Endodermal cell (in vitro differentiated cells): Measurements from ENCODE around the gene ZNF253. TPM values are rescaled to one million over a fixed set of nuclear protein-coding genes. Genes with fewer than 3 reads are reported as not detected.
A peak's percentile ranks its signal among the peaks of the same experiment; 100 is the strongest.

Experiments
- DNase-seq: peaks from one replicate; pipeline ENCODE4 v3.0.0-alpha.2; 2017
- H3K27ac ChIP-seq: 2 replicates; pipeline ENCODE4 v1.5.1; 2013; ENCODE audit warnings: mild to moderate bottlenecking, low read depth, low read length, moderate library complexity
- H3K27me3 ChIP-seq: 2 replicates; pipeline ENCODE4 v1.6.1; 2013; ENCODE audit warnings: mild to moderate bottlenecking, low read length, moderate library complexity; ENCODE audit not compliant: insufficient read depth, control insufficient read depth, poor library complexity, severe bottlenecking
- H3K36me3 ChIP-seq: 2 replicates; pipeline ENCODE4 v1.7.0; 2013; ENCODE audit warnings: mild to moderate bottlenecking, low read length, moderate library complexity; ENCODE audit not compliant: control insufficient read depth, insufficient read depth
- H3K4me1 ChIP-seq: one replicate; pipeline ENCODE4 v1.7.0; 2013; ENCODE audit warnings: low read length; ENCODE audit not compliant: control insufficient read depth, insufficient read depth
- H3K4me3 ChIP-seq: 2 replicates; pipeline ENCODE4 v1.5.1; 2013; ENCODE audit warnings: mild to moderate bottlenecking, low read length, moderate library complexity
- H3K9ac ChIP-seq: 2 replicates; pipeline ENCODE4 v1.6.1; 2013; ENCODE audit warnings: mild to moderate bottlenecking, low read length, moderate library complexity; ENCODE audit not compliant: poor library complexity, severe bottlenecking; ENCODE audit errors: extremely low read depth
- H3K9me3 ChIP-seq: 2 replicates; pipeline ENCODE4 v1.6.1; 2013; ENCODE audit warnings: mild to moderate bottlenecking, low read length, moderate library complexity; ENCODE audit not compliant: control insufficient read depth
- H3K27ac Mint-ChIP-seq: 2 replicates; pipeline ENCODE4 v1.8.0; 2020; ENCODE audit warnings: mixed read lengths
- H3K27me3 Mint-ChIP-seq: 2 replicates; pipeline ENCODE4 v1.8.0; 2021; ENCODE audit warnings: mild to moderate bottlenecking, mixed read lengths; ENCODE audit not compliant: insufficient read depth
- H3K36me3 Mint-ChIP-seq: 2 replicates; pipeline ENCODE4 v1.8.0; 2020; ENCODE audit warnings: low read depth, mixed read lengths
- H3K4me1 Mint-ChIP-seq: 2 replicates; pipeline ENCODE4 v1.8.0; 2020; ENCODE audit warnings: mixed read lengths
- H3K4me3 Mint-ChIP-seq: 2 replicates; pipeline ENCODE4 v1.8.0; 2020; ENCODE audit warnings: mild to moderate bottlenecking, moderate library complexity, mixed read lengths
- H3K9me3 Mint-ChIP-seq: 2 replicates; pipeline ENCODE4 v1.8.0; 2020; ENCODE audit warnings: mild to moderate bottlenecking, mixed read lengths
- WGBS, 2 experiments: methylation state at CpG; one replicate each; pipeline versions ENCODE4 v1.1.5 to v1.1.7; 2013; ENCODE audit warnings: missing lambda C conversion rate in 2 of 2, mixed read lengths in 1 of 2; ENCODE audit not compliant: insufficient coverage in 1 of 2, insufficient read length in 1 of 2; 5-methylcytosine and 5-hydroxymethylcytosine counted together
- long read RNA-seq, 4 experiments: library from polyadenylated mRNA in 2 of 4; library from RNA in 1 of 4; library from capped mRNA in 1 of 4; stranded (forward) in 3 of 4; unstranded in 1 of 4; transcript quantifications; one replicate each; pipeline ENCODE4 v2.0.0, GENCODE V29; 2020 to 2021; ENCODE audit warnings: inconsistent platforms in 1 of 4
- polyA plus RNA-seq, 2 experiments: library from polyadenylated mRNA; stranded (reverse); fragments of 50-300 nt; gene quantifications; one replicate each; pipeline ENCODE4 v1.2.3, GENCODE V29; 2013
- total RNA-seq, 2 donors: library from RNA; stranded (reverse); fragmentation: NEBNext Ultra II Directional in 1 of 2; extraction: Animal tissue kit (Norgen Biotek cat#: 25700) in 1 of 2; gene quantifications; 2 replicates in 1 of 2; 3 replicates in 1 of 2; pipeline ENCODE4 v1.2.1, GENCODE V29; 2021
- TF ChIP-seq, protein P1 (sequence below): fragments of 200-600 bp; sonication (generic); conservative IDR thresholded peaks from 2 replicates; pipeline ENCODE4 v1.5.0; 2021; ENCODE audit warnings: antibody characterized with exemption, mild to moderate bottlenecking

Gene ZNF253
- 10 to 100 TPM; 44.4 to 51.9 TPM for total RNA-seq
- polyA plus RNA-seq (2013, experiment 1 of 2) = 17.2 TPM
- 17.3 TPM for polyA plus RNA-seq (2013, experiment 2 of 2)
- long read RNA-seq, experiment 1, partial matches to known transcripts = 1 of 8 reads
- long read RNA-seq, experiment 1, other reads (novel, unspliced or antisense) = 6 of 8 reads
- long read RNA-seq, experiment 2, transcript ZNF253-203 (4 exons, 3,519 nt) = major isoform, 28 of 45 reads
- long read RNA-seq, experiment 2, transcript ZNF253-201 (2 exons, 2,268 nt) = minor isoform, 9 of 45 reads
- long read RNA-seq, experiment 2, partial matches to known transcripts = 2 of 45 reads
- long read RNA-seq, experiment 2, other reads (novel, unspliced or antisense) = 6 of 45 reads
- long read RNA-seq, experiment 3, transcript ZNF253-203 (4 exons, 3,519 nt) = major isoform, 131 of 174 reads
- long read RNA-seq, experiment 3, transcript ZNF253-204 (3 exons, 820 nt) = minor isoform, 7 of 174 reads
- long read RNA-seq, experiment 3, transcript ZNF253-201 (2 exons, 2,268 nt) = minor isoform, 23 of 174 reads
- long read RNA-seq, experiment 3, partial matches to known transcripts = 3 of 174 reads
- long read RNA-seq, experiment 3, other reads (novel, unspliced or antisense) = 7 of 174 reads
- long read RNA-seq, experiment 4, partial matches to known transcripts = 0 of 7 reads
- long read RNA-seq, experiment 4, other reads (novel, unspliced or antisense) = 3 of 7 reads

GRCh38 chr19:19865750-19866610 lies at the start of gene ZNF253:
Gene ZNF253, plus strand, starts transcription at chr19:19865882. Its CDS starts 115 bp downstream, at chr19:19865997.
- Mint-ChIP-seq H3K27ac (peak within 1 kb of the TSS; percentile 100), H3K4me1 (peaks cover 14% of the 10 kb centered on the region), H3K27me3 (no peaks in the 10 kb centered on the region), H3K4me3 (peak within 1 kb of the TSS; percentile 100), H3K9me3 (no peaks in the 10 kb centered on the region), H3K36me3 (peaks cover 13% of the 10 kb centered on the region)
- Histone ChIP-seq H3K9ac (peak within 1 kb of the TSS; percentile 99), H3K27me3 (no peaks in the 10 kb centered on the region), H3K4me1 (no peaks in the 10 kb centered on the region), H3K27ac (peak within 1 kb of the TSS; percentile 99), H3K36me3 (peaks cover 25% of the 10 kb centered on the region), H3K4me3 (peak within 1 kb of the TSS; percentile 98), H3K9me3 (peaks cover 36% of the 10 kb centered on the region)
- TF ChIP-seq, protein P1, sequence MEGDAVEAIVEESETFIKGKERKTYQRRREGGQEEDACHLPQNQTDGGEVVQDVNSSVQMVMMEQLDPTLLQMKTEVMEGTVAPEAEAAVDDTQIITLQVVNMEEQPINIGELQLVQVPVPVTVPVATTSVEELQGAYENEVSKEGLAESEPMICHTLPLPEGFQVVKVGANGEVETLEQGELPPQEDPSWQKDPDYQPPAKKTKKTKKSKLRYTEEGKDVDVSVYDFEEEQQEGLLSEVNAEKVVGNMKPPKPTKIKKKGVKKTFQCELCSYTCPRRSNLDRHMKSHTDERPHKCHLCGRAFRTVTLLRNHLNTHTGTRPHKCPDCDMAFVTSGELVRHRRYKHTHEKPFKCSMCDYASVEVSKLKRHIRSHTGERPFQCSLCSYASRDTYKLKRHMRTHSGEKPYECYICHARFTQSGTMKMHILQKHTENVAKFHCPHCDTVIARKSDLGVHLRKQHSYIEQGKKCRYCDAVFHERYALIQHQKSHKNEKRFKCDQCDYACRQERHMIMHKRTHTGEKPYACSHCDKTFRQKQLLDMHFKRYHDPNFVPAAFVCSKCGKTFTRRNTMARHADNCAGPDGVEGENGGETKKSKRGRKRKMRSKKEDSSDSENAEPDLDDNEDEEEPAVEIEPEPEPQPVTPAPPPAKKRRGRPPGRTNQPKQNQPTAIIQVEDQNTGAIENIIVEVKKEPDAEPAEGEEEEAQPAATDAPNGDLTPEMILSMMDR = no peak
- 4 to 8% methylated on average over 19 to 43 of the region's 43 CpGs for WGBS, 2 experiments
- DNase-seq = peak; percentile 99

- H3K4me3 ChIP-seq = no peak overlapping the region
- Mint-ChIP-seq H3K27ac (no peak overlapping the region), H3K9me3 (peaks cover 30% of the 10 kb centered on the region), H3K27me3 (no peaks in the 10 kb centered on the region), H3K4me3 (peak overlapping the region; percentile 29), H3K4me1 (peaks cover 7% of the 10 kb centered on the region), H3K36me3 (peaks cover 40% of the 10 kb centered on the region)
- no peaks in the 10 kb centered on the region for H3K27me3 ChIP-seq
- TF ChIP-seq, protein P1 = no peak
- WGBS, 2 experiments = 84% methylated on average over 8 of the region's 9 CpGs; no CpG with 5 or more reads in 1 of the 2 experiments
- DNase-seq = no peak
- H3K36me3 ChIP-seq = peaks cover 36% of the 10 kb centered on the region
- no peak overlapping the region for H3K27ac ChIP-seq
- peaks cover 53% of the 10 kb centered on the region for H3K9me3 ChIP-seq
- no peak overlapping the region for H3K9ac ChIP-seq
- H3K4me1 ChIP-seq = no peaks in the 10 kb centered on the region
Observed at GRCh38 chr19:19816679-19817078, 49.0 kb upstream of the ZNF253 start.

DNA sequence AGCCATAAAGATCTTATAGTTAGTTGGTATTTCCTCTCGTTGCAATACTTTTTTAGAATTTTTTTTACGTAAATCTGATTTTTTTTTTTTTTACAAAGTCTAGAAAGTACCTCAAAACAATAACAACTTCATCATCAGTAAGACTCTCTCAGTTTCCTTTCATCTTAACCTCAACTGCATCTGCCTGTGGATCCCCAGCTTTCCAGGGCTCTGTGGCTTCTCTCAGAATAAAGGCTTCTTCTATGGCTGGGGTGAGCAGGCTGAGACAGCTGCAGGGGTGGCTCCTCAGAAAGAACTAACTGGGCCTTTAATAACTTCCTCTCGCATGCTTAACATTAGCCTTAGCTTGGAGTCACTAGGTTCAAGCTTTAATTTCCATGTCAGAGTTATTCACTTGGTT lies 48.3 kb upstream of the ZNF253 start:
- Histone ChIP-seq H3K9ac (no peak overlapping the region), H3K27ac (no peak overlapping the region), H3K4me3 (peak overlapping the region; percentile 56), H3K36me3 (peaks cover 36% of the 10 kb centered on the region), H3K27me3 (no peaks in the 10 kb centered on the region), H3K4me1 (no peaks in the 10 kb centered on the region), H3K9me3 (peaks cover 53% of the 10 kb centered on the region)
- DNase-seq = no peak
- 96 to 100% methylated on average over 2 to 3 of the region's 3 CpGs for WGBS, 2 experiments
- Mint-ChIP-seq H3K4me1 (peaks cover 7% of the 10 kb centered on the region), H3K9me3 (peaks cover 34% of the 10 kb centered on the region), H3K36me3 (peaks cover 40% of the 10 kb centered on the region), H3K27me3 (no peaks in the 10 kb centered on the region), H3K4me3 (peak overlapping the region; percentile 29), H3K27ac (peak overlapping the region; percentile 44)
- TF ChIP-seq, protein P1 = no peak
